GM12878 (cell line): Measurements from ENCODE around the gene GTPBP10. TPM values are rescaled to one million over a fixed set of nuclear protein-coding genes. Genes with fewer than 3 reads are reported as not detected.

Experiments
- ATF7 ChIP-seq: fragments of 450-650 bp; IDR thresholded peaks from 2 replicates; pipeline ENCODE4 v1.6.1; 2016; ENCODE audit warnings: low read depth, mild to moderate bottlenecking
- BCLAF1 ChIP-seq: fragments of 450-650 bp; IDR thresholded peaks from 2 replicates; pipeline ENCODE4 v1.6.1; 2017; ENCODE audit warnings: antibody characterized with exemption, mild to moderate bottlenecking, moderate library complexity
- CEBPB ChIP-seq, 2 experiments: fragments of 150-350 bp in 1 of 2; IDR thresholded peaks; 2 replicates each; pipeline ENCODE4 v1.6.1; 2012 to 2014; ENCODE audit warnings: low read depth in 2 of 2, low read length in 2 of 2, borderline replicate concordance in 1 of 2, inconsistent platforms in 1 of 2
- CREB1 ChIP-seq: IDR thresholded peaks from 2 replicates; pipeline ENCODE4 v1.6.1; 2012; ENCODE audit warnings: low read depth, mild to moderate bottlenecking, inconsistent platforms
- FOS ChIP-seq: IDR thresholded peaks from 3 replicates; pipeline ENCODE4 v1.6.1; 2011; ENCODE audit warnings: borderline replicate concordance; ENCODE audit not compliant: insufficient read length; ENCODE audit errors: extremely low read depth
- GATAD2B ChIP-seq: fragments of 450-650 bp; conservative IDR thresholded peaks from 2 replicates; pipeline ENCODE4 v1.6.1; 2017; ENCODE audit warnings: low read depth, mild to moderate bottlenecking, moderate library complexity
- HDGF ChIP-seq: fragments of 450-650 bp; IDR thresholded peaks from 2 replicates; pipeline ENCODE4 v1.6.1; 2016; ENCODE audit warnings: antibody characterized with exemption
- KDM1A ChIP-seq: fragments of 200-600 bp; sonication (generic); IDR thresholded peaks from 2 replicates; pipeline ENCODE4 v1.6.1; 2016; ENCODE audit warnings: borderline replicate concordance
- LARP7 ChIP-seq: fragments of 450-650 bp; IDR thresholded peaks from 2 replicates; pipeline ENCODE4 v1.6.1; 2017; ENCODE audit warnings: mild to moderate bottlenecking
- RAD21 ChIP-seq: IDR thresholded peaks from 2 replicates; pipeline ENCODE4 v1.6.1; 2011; ENCODE audit warnings: mild to moderate bottlenecking, low read depth, low read length, moderate library complexity; ENCODE audit not compliant: insufficient read depth
- RELB ChIP-seq: fragments of 450-650 bp; IDR thresholded peaks from 2 replicates; pipeline ENCODE4 v1.6.1; 2017; ENCODE audit warnings: low read depth, mild to moderate bottlenecking, moderate library complexity
- SKIL ChIP-seq: fragments of 450-650 bp; IDR thresholded peaks from 2 replicates; pipeline ENCODE4 v1.6.1; 2017; ENCODE audit warnings: mild to moderate bottlenecking, low read depth, inconsistent platforms; ENCODE audit not compliant: poor library complexity, severe bottlenecking
- STAT1 ChIP-seq: fragments of 450-650 bp; conservative IDR thresholded peaks from 2 replicates; pipeline ENCODE4 v1.6.1; 2014; ENCODE audit warnings: antibody characterized with exemption, mild to moderate bottlenecking
- TARDBP ChIP-seq: IDR thresholded peaks from 2 replicates; pipeline ENCODE4 v1.6.1; 2016; ENCODE audit warnings: borderline replicate concordance
- ZBTB33 ChIP-seq: fragments of 450-650 bp; IDR thresholded peaks from 2 replicates; pipeline ENCODE4 v1.6.1; 2017; ENCODE audit warnings: mild to moderate bottlenecking
- ZBTB4 ChIP-seq: fragments of 450-650 bp; formaldehyde crosslinking; IDR thresholded peaks from 2 replicates; pipeline ENCODE4 v1.4.0; 2022; ENCODE audit warnings: mild to moderate bottlenecking, moderate library complexity
- ZNF274 ChIP-seq: IDR thresholded peaks from one replicate; pipeline ENCODE4 v1.8.0; 2011; ENCODE audit not compliant: insufficient read length, insufficient read depth
- polyA plus RNA-seq, 11 experiments: library from polyadenylated mRNA; depleted of rRNA in 4 of 11; unstranded in 6 of 11; stranded (reverse) in 5 of 11; fragments of >200 nt; fragmentation: Nextera tagmentation in 4 of 11; fragmentation: Illumina TruSeq in 1 of 11; extraction: Ambion mirVana in 4 of 11; extraction: Trizol in 1 of 11; gene quantifications; 1 replicate in 1 of 11; 2 replicates in 10 of 11; pipeline versions ENCODE4 v1.2.1 to v1.2.3, GENCODE V29; 2011 to 2016; ENCODE audit warnings: inconsistent platforms in 2 of 11, missing spikeins in 2 of 11, low read depth in 1 of 11
- total RNA-seq, 4 experiments: library from RNA; depleted of rRNA in 3 of 4; stranded (reverse); fragments of >200 nt in 3 of 4; fragmentation: Illumina TruSeq in 1 of 4; extraction: Trizol in 1 of 4; gene quantifications; 2 replicates each; pipeline versions ENCODE4 v1.2.1 to v1.2.3, GENCODE V29; 2013 to 2021

GTPBP10 gene
- total and polyA plus RNA-seq, 10 of the 15 experiments (the other 5 are each of a cell fraction or from before 2014, with no cell fraction given), result 10.1 to 41.0 (median 33.0) TPM

- TF ChIP-seq SKIL (peak; percentile 81), STAT1 (no peak), RELB (peak; percentile 91), TARDBP (no peak), KDM1A (no peak), LARP7 (0 out of 2 replicates have a peak, but pooled peaks have one; percentile 26), CEBPB (IDR thresholded peaks at IDR 0.05; ENCODE audit: borderline replicate concordance in 1 of 2, low read depth in 2 of 2, low read length in 2 of 2) (peak; percentile 58 to 85; a peak in 3 of 4 replicates), BCLAF1 (no peak), GATAD2B (peak; percentile 67; the same call in 1 of the 2 replicates), ZBTB4 (CRISPR knock-in tag) (no peak), ZNF274 (no peak), RAD21 (no peak), CREB1 (peak; percentile 97), ZBTB33 (no peak), HDGF (peak; percentile 52; the same call in 1 of the 2 replicates), ATF7 (peak; percentile 95), FOS (no peak)
Observed at GRCh38 chr7:90403174-90404113, 56.9 kb downstream of the GTPBP10 start, which contains the start of gene CLDN12 (continued).
